NCI-H1105 (cell line): ENCODE measurements around the gene RUSF1.
"Not testable (repeated sequence)": the region's sequence is repeated elsewhere in the genome, so short reads cannot be mapped to it uniquely, and the experiment has no call there.

Experiments used
- DNase-seq: peaks from one replicate; lab custom pipeline; 2025; lab: John Stamatoyannopoulos, UW

RUSF1 gene

GRCh38 chr16:31517800-31518402, 9.7 kb upstream of the RUSF1 start:
- no peak for DNase-seq

- no peak for DNase-seq
Measured at GRCh38 chr16:31513884-31514283, 5.7 kb upstream of the RUSF1 start.

GRCh38 chr16:31513126-31513525, 4.9 kb upstream of the RUSF1 start:
- DNase-seq: no peak

GRCh38 chr16:31508706-31509195, 560 bp upstream of the RUSF1 start:
- DNase-seq: no peak

GRCh38 chr16:31507617-31507928, 618 bp downstream of the RUSF1 start:
- no peak for DNase-seq

DNA sequence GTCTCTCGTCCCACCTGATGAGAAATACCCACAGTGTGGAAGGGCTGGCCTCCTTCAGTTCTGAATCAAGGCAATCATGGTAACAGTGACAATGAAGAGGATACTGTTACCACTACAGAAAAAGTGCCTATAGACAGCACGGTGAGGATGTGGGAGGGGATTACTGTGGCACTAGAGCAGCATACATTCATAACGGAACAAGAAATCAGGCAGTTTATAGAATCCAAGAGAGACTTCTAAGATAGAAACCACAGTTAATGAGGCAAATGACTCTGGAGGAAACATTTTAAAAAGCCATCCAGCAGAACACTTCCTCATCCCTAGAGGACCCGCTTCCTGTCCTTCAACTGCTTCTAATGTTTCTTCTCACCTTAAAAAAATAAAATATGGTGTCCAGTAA, 2.7 kb downstream of the RUSF1 start:
- DNase-seq: no peak

DNA sequence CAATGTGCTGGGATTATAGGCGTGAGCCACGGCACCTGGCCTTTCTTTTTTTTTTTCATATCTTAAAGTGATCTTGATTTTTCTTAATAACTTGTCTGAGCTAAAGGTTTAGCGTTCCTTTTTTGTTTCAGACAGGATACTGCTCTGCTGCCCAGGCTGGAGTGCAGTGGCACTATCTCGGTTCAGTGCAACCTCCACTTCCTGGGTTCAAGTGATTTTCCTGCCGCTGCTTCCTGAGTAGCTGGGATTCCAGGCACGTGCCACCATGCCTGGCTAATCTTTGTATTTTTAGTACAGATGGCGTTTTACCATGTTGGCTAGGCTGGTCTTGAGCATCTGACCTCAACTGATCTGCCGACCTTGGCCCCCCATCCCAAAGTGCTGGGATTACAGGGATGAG, 4.0 kb downstream of the RUSF1 start:
- no peak for DNase-seq

- DNase-seq: not testable (repeated sequence)
Measured at GRCh38 chr16:31503555-31503954, 4.6 kb downstream of the RUSF1 start.

DNA sequence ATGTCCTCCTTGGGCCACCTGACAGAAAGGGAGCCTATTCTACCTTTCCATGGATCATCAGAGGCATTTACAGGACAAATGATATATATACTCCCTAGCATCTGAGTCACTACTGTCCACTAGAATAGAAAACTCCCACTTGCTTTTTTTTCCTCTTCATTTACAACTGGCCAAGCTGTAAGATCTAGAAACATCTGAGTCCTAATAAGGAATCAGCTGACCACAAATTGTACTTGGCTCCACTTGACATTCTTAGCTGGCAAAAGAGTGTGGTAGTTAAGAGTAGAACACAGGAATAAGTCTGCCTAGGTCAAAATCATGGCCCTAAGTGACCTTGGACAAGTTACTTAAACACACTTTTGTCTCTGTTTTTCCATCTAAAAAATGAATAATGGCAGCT, 5.2 kb downstream of the RUSF1 start:
- DNase-seq: no peak

GRCh38 chr16:31501966-31502348, 6.2 kb downstream of the RUSF1 start:
- DNase-seq: no peak

GRCh38 chr16:31501226-31501965, 6.8 kb downstream of the RUSF1 start:
- DNase-seq: no peak

GRCh38 chr16:31499928-31500327, 8.3 kb downstream of the RUSF1 start:
- DNase-seq: no peak

GRCh38 chr16:31498493-31498892, 9.7 kb downstream of the RUSF1 start:
- DNase-seq: no peak

GRCh38 chr16:31496670-31497069, 11.5 kb downstream of the RUSF1 start:
- no peak for DNase-seq

DNA sequence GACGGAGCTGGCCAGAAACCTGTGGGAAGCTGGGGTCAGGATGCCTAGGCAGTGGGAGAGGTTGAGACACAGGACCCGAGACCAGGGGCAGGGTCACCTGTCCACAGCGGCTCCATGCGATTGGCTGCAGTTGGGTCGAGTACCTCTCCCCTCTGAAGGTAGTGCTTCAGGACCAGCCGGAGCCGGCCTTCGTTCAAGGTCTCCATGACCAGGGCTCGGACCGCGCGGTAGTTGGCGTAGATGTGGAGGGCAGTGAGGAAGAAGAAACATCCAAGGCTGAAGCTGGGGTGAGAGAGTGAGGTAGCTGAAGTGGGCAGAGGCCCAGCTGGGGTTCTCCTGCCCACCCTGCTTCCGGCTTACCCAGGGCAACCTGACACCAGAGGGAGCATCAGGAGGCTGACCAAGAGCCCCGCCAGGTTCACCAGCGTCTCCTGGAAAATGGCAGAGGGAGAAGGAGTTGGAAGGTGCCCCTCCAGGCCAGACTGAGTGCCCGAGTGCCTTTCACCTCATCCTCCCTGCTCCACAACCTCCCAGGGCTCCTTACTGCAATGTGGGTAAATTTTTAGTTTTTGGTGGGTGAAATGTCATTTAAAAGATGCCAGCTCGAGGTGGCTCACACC, 14.6 kb downstream of the RUSF1 start:
- DNase-seq: no peak

DNA sequence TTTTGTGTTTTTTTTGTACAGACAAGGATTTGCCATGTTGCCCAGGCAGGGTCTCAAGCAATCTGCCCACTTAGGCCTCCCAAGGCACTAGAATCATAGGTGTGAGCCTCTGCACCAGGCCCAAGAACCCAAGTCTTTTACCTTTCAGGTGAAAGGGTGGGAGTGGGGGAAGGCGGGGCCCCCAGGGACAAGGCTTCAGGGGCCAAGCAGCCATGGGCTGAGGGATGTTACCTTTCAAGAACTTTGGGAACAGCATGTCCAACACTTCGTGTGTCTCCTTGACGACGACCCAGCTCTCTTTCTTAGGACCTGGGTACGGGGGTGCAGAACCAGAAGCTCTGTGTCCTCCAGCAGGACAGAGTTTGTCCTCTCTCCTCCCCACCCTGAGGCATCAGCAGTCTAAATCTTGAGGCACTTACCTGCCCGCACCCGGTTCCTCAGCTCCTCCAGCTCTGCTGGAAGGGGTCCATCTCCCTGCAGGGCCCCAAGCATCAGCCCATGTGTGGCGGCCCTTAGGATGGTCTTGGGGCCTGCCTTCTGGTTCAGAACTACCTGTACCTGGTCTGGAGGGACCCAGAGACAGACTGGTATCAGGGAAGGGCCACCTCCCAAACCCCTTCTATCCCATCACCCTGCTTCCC, 16.3 kb downstream of the RUSF1 start:
- no peak for DNase-seq

GRCh38 chr16:31489616-31490584, 18.3 kb downstream of the RUSF1 start:
- no peak for DNase-seq

GRCh38 chr16:31489298-31489564, 19.0 kb downstream of the RUSF1 start:
- no peak for DNase-seq

DNA sequence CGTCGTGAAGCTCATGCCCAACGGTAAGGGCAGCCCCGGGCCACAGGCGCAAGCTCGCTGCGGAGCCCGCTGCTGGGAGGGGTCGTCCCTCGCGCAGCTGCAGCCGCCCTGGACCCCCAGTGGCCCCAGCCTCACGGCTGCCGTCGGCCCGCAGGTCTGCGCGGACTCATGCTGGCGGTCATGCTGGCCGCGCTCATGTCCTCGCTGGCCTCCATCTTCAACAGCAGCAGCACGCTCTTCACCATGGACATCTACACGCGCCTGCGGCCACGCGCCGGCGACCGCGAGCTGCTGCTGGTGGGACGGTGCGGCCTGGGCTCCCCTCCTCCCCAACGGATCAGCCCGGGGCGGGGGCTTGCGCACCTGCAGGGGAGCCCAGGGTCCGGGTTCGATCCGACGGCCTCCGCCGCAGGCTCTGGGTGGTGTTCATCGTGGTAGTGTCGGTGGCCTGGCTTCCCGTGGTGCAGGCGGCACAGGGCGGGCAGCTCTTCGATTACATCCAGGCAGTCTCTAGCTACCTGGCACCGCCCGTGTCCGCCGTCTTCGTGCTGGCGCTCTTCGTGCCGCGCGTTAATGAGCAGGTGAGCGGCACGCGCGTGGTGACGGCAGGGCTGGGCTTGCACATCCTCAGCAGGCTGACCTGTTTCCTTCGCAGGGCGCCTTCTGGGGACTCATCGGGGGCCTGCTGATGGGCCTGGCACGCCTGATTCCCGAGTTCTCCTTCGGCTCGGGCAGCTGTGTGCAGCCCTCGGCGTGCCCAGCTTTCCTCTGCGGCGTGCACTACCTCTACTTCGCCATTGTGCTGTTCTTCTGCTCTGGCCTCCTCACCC, 19.5 kb downstream of the RUSF1 start:
- peak; percentile 9 for DNase-seq

DNA sequence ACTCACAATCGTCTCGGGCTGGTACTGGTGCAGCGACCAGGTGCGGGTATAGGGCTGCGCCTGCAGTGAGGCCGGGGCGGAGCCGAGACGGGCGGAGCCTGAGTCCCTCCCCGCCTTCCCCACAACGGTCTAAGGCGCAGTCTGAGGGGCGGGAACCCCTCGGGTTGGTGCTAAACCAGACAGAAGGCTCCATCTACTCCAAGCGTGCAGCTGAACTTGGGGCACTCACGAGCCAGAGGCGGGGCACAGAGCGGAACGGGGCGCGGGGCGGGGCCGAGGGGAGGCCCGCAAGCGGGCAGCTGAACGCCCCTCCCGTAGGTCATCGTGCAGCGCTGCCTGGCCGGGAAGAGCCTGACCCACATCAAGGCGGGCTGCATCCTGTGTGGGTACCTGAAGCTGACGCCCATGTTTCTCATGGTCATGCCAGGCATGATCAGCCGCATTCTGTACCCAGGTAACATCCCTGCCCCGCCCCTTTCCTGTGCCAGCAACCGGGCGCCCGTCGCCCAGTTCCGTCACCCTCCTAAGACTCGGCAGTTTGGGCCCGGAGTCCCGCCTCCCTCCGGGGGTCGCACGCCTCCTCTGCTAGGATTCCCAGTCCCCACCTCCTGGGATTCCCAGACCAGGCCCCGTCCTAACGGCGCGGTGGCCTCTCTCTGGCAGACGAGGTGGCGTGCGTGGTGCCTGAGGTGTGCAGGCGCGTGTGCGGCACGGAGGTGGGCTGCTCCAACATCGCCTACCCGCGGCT, 20.3 kb downstream of the RUSF1 start:
- peak; percentile 61 for DNase-seq
